ENCODE measurements around the gene TMEM145.

The TMEM145 gene

DNA sequence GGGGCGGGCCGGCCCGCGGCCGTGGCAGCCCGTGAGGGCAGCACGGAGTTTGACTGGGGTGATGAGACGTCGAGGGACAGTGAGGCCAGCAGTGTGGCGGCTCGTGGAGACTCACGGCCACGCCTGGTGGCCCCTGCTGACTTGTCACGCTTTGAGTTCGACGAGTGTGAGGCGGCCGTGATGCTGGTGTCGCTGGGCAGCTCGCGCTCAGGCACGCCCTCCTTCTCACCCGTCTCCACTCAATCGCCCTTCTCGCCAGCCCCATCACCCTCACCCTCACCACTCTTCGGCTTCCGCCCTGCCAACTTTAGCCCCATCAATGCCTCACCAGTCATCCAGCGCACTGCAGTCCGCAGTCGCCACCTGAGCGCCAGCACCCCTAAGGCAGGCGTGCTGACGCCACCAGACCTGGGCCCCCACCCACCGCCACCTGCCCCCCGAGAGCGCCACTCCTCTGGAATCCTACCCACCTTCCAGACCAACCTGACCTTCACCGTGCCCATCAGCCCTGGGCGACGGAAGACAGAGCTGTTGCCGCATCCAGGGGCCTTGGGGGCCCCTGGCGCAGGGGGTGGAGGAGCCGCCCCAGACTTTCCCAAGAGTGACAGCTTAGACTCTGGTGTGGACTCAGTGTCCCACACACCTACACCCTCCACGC, 39.6 kb upstream of the TMEM145 start:
- TF ChIP-seq ISL1 (CRISPR knock-in tag; IDR thresholded peaks at IDR 0.05) (no peak), BACH2 (CRISPR knock-in tag; IDR thresholded peaks at IDR 0.05; ENCODE audit: borderline replicate concordance) (no peak), ESRRG (CRISPR knock-in tag; IDR thresholded peaks at IDR 0.05) (no peak)

DNA sequence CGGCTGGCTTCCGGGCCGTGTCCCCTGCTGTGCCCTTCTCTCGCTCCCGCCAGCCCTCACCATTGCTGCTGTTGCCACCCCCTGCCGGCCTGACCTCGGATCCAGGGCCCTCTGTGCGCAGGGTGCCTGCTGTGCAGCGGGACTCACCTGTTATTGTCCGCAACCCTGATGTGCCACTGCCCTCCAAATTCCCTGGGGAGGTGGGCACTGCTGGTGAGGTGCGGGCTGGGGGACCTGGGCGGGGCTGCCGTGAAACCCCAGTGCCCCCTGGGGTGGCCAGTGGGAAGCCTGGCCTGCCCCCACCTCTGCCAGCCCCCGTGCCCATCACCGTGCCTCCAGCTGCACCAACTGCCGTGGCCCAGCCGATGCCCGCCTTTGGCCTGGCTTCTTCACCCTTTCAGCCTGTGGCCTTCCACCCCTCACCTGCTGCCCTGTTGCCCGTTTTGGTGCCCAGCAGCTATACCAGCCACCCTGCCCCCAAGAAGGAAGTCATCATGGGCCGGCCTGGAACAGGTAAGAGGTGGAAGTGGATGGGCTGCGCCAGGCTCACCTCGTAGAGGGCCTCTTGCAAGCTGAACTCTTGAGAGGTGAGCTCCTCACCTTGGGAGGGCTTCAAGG, 38.9 kb upstream of the TMEM145 start:
- no peak for TF ChIP-seq SNAI2 (CRISPR knock-in tag; IDR thresholded peaks at IDR 0.05)
- no peak for TF ChIP-seq ZFP30 (CRISPR knock-in tag; IDR thresholded peaks at IDR 0.05)
- no peak for TF ChIP-seq PPARA (CRISPR knock-in tag; IDR thresholded peaks at IDR 0.05; ENCODE audit: borderline replicate concordance)
- no peak for TF ChIP-seq ARNTL (CRISPR knock-in tag; IDR thresholded peaks at IDR 0.05; ENCODE audit: borderline replicate concordance, low read depth)
- TF ChIP-seq, protein P1, sequence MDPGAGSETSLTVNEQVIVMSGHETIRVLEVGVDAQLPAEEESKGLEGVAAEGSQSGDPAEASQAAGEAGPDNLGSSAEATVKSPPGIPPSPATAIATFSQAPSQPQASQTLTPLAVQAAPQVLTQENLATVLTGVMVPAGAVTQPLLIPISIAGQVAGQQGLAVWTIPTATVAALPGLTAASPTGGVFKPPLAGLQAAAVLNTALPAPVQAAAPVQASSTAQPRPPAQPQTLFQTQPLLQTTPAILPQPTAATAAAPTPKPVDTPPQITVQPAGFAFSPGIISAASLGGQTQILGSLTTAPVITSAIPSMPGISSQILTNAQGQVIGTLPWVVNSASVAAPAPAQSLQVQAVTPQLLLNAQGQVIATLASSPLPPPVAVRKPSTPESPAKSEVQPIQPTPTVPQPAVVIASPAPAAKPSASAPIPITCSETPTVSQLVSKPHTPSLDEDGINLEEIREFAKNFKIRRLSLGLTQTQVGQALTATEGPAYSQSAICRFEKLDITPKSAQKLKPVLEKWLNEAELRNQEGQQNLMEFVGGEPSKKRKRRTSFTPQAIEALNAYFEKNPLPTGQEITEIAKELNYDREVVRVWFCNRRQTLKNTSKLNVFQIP (CRISPR knock-in tag; IDR thresholded peaks at IDR 0.05; ENCODE audit: borderline replicate concordance, low read depth): no peak
- TF ChIP-seq GLIS3 (CRISPR knock-in tag; IDR thresholded peaks at IDR 0.05): no peak
- TF ChIP-seq OSR1 (CRISPR knock-in tag; IDR thresholded peaks at IDR 0.05): no peak
- TF ChIP-seq, protein P2, sequence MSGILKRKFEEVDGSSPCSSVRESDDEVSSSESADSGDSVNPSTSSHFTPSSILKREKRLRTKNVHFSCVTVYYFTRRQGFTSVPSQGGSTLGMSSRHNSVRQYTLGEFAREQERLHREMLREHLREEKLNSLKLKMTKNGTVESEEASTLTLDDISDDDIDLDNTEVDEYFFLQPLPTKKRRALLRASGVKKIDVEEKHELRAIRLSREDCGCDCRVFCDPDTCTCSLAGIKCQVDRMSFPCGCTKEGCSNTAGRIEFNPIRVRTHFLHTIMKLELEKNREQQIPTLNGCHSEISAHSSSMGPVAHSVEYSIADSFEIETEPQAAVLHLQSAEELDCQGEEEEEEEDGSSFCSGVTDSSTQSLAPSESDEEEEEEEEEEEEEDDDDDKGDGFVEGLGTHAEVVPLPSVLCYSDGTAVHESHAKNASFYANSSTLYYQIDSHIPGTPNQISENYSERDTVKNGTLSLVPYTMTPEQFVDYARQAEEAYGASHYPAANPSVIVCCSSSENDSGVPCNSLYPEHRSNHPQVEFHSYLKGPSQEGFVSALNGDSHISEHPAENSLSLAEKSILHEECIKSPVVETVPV (CRISPR knock-in tag; IDR thresholded peaks at IDR 0.05): no peak
- no peak for TF ChIP-seq ZNF70 (CRISPR knock-in tag; IDR thresholded peaks at IDR 0.05)
- TF ChIP-seq ZC3H10 (CRISPR knock-in tag; IDR thresholded peaks at IDR 0.05): no peak
- TF ChIP-seq, protein P3, sequence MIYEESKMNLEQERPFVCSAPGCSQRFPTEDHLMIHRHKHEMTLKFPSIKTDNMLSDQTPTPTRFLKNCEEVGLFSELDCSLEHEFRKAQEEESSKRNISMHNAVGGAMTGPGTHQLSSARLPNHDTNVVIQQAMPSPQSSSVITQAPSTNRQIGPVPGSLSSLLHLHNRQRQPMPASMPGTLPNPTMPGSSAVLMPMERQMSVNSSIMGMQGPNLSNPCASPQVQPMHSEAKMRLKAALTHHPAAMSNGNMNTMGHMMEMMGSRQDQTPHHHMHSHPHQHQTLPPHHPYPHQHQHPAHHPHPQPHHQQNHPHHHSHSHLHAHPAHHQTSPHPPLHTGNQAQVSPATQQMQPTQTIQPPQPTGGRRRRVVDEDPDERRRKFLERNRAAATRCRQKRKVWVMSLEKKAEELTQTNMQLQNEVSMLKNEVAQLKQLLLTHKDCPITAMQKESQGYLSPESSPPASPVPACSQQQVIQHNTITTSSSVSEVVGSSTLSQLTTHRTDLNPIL (CRISPR knock-in tag; IDR thresholded peaks at IDR 0.05; ENCODE audit: low read depth): no peak
- no peak for TF ChIP-seq ISL1 (CRISPR knock-in tag; IDR thresholded peaks at IDR 0.05)
- no peak for TF ChIP-seq ZNF8 (CRISPR knock-in tag; IDR thresholded peaks at IDR 0.05)
- no peak for TF ChIP-seq ZNF565 (CRISPR knock-in tag; conservative IDR thresholded peaks at IDR 0.05; ENCODE audit: low read depth)
- no peak for TF ChIP-seq CSDC2 (CRISPR knock-in tag; IDR thresholded peaks at IDR 0.05)
- TF ChIP-seq TCF4 (CRISPR knock-in tag; IDR thresholded peaks at IDR 0.05; ENCODE audit: borderline replicate concordance): no peak
- TF ChIP-seq, protein P4, sequence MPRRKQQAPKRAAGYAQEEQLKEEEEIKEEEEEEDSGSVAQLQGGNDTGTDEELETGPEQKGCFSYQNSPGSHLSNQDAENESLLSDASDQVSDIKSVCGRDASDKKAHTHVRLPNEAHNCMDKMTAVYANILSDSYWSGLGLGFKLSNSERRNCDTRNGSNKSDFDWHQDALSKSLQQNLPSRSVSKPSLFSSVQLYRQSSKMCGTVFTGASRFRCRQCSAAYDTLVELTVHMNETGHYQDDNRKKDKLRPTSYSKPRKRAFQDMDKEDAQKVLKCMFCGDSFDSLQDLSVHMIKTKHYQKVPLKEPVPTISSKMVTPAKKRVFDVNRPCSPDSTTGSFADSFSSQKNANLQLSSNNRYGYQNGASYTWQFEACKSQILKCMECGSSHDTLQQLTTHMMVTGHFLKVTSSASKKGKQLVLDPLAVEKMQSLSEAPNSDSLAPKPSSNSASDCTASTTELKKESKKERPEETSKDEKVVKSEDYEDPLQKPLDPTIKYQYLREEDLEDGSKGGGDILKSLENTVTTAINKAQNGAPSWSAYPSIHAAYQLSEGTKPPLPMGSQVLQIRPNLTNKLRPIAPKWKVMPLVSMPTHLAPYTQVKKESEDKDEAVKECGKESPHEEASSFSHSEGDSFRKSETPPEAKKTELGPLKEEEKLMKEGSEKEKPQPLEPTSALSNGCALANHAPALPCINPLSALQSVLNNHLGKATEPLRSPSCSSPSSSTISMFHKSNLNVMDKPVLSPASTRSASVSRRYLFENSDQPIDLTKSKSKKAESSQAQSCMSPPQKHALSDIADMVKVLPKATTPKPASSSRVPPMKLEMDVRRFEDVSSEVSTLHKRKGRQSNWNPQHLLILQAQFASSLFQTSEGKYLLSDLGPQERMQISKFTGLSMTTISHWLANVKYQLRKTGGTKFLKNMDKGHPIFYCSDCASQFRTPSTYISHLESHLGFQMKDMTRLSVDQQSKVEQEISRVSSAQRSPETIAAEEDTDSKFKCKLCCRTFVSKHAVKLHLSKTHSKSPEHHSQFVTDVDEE (CRISPR knock-in tag; IDR thresholded peaks at IDR 0.05): no peak
- TF ChIP-seq TOX (CRISPR knock-in tag; IDR thresholded peaks at IDR 0.05; ENCODE audit: borderline replicate concordance): no peak
- no peak for TF ChIP-seq RARB (CRISPR knock-in tag; IDR thresholded peaks at IDR 0.05)
- no peak for ATAC-seq

More for the DNA sequence above, 39.6 kb upstream of the TMEM145 start:
- no peak for ATAC-seq

DNA sequence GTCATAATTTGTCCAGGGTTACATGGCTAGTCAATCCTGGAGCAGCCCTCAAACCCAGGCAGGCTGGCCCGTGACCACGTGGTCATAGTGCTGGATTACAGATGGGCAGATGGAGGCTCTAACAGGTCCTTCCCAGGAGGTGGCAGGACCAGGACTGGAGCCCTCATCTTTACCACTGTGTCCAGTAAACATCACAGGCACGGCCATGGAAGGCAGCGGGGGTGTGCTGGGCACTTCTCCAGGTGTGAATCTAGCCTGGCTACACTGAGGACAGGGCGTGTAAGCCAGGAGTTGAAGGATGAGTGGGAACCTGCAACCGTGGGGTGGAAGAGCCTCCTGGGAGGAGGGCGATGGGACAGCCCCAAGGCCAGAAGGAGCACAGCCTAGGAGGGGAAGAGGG, 38.0 kb upstream of the TMEM145 start:
- no peak for ATAC-seq
- TF ChIP-seq ZFP30 (CRISPR knock-in tag; IDR thresholded peaks at IDR 0.05): no peak
- TF ChIP-seq ARNTL (CRISPR knock-in tag; IDR thresholded peaks at IDR 0.05; ENCODE audit: borderline replicate concordance, low read depth): no peak
- TF ChIP-seq ZNF70 (CRISPR knock-in tag; IDR thresholded peaks at IDR 0.05): no peak
- TF ChIP-seq BACH2 (CRISPR knock-in tag; IDR thresholded peaks at IDR 0.05; ENCODE audit: borderline replicate concordance): no peak
- no peak for TF ChIP-seq TCF4 (CRISPR knock-in tag; IDR thresholded peaks at IDR 0.05; ENCODE audit: borderline replicate concordance)
- TF ChIP-seq, protein P1 (CRISPR knock-in tag; IDR thresholded peaks at IDR 0.05; ENCODE audit: borderline replicate concordance, low read depth): no peak
- TF ChIP-seq ESRRG (CRISPR knock-in tag; IDR thresholded peaks at IDR 0.05): no peak
- TF ChIP-seq OSR1 (CRISPR knock-in tag; IDR thresholded peaks at IDR 0.05): no peak
- no peak for TF ChIP-seq TOX (CRISPR knock-in tag; IDR thresholded peaks at IDR 0.05; ENCODE audit: borderline replicate concordance)
- TF ChIP-seq RARB (CRISPR knock-in tag; IDR thresholded peaks at IDR 0.05): no peak
- TF ChIP-seq, protein P4 (CRISPR knock-in tag; IDR thresholded peaks at IDR 0.05): no peak
- TF ChIP-seq ZNF565 (CRISPR knock-in tag; conservative IDR thresholded peaks at IDR 0.05; ENCODE audit: low read depth): no peak
- TF ChIP-seq ISL1 (CRISPR knock-in tag; IDR thresholded peaks at IDR 0.05): no peak
- TF ChIP-seq CSDC2 (CRISPR knock-in tag; IDR thresholded peaks at IDR 0.05): no peak
- TF ChIP-seq PPARA (CRISPR knock-in tag; IDR thresholded peaks at IDR 0.05; ENCODE audit: borderline replicate concordance): no peak
- no peak for TF ChIP-seq ZFP3 (CRISPR knock-in tag; IDR thresholded peaks at IDR 0.05)
- no peak for TF ChIP-seq ZC3H10 (CRISPR knock-in tag; IDR thresholded peaks at IDR 0.05)
